Fibroblast of villous mesenchyme (primary cell): ENCODE measurements around the gene PRKCD. TPM values are rescaled to one million over a fixed set of nuclear protein-coding genes. Genes with fewer than 3 reads are reported as not detected.

Source experiments
- DNase-seq: peaks from one replicate; pipeline ENCODE4 v3.0.0-alpha.2; 2010; ENCODE audit warnings: low read depth
- H3K4me3 ChIP-seq: 2 replicates; pipeline ENCODE4 v1.5.1; 2011; ENCODE audit warnings: low read depth, mild to moderate bottlenecking, low read length
- total RNA-seq: library from RNA; depleted of rRNA; stranded (reverse); fragments of >200 nt; gene quantifications from 2 replicates; pipeline ENCODE4 v1.2.3, GENCODE V29; 2012
- TF ChIP-seq, protein P1 (sequence below): IDR thresholded peaks from 2 replicates; pipeline ENCODE4 v1.5.1; 2012; ENCODE audit warnings: low read depth, mild to moderate bottlenecking, low read length; ENCODE audit not compliant: insufficient read depth

The PRKCD gene
- 1.7 and 2.6 TPM in 2 replicates for total RNA-seq

DNA sequence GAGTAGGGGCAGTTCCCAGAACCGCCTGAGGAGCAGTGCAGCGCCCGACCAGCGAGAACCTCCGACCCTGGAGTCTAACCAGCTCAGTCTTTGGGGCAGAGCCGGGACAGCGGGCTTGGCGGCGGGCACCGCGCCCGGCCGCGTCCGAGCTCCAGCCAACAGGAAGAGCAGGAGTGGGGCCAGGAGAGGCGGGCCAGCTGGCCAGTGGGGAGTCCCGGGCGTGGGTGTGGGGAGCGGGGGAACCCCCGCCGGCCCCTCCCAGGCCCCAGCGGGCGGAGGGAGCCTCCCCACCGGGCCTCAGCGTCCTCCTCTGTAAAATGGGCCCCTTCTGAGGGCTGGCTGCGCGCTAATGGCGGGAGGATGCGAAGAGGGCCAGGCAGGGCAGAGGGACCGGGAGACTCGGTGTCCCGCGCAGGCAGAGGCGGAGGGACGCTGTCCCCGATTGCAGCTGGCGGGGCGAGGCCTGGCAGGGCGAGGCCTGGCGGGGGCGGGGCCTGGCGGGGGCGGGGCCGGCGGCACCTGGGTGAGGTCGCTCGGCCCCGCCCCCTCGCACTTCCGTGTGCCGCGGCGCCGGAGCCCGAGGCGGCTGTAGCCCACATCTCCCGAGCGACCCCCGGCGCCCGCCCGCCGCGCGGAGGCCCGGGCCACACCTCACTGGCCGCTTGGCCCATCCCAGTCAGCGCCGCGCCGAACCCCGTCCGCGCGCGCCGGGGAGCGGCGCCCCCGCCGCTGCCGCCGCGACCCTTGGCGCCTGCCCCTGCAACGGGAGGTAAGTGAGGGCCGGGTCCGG, at the start of gene PRKCD:
PRKCD (plus strand) TSS at position 550 of the 790 bp plus-strand sequence. CDS start 17,214 bp downstream, outside the sequence.
- DNase-seq, result peak; percentile 78
- TF ChIP-seq, protein P1, sequence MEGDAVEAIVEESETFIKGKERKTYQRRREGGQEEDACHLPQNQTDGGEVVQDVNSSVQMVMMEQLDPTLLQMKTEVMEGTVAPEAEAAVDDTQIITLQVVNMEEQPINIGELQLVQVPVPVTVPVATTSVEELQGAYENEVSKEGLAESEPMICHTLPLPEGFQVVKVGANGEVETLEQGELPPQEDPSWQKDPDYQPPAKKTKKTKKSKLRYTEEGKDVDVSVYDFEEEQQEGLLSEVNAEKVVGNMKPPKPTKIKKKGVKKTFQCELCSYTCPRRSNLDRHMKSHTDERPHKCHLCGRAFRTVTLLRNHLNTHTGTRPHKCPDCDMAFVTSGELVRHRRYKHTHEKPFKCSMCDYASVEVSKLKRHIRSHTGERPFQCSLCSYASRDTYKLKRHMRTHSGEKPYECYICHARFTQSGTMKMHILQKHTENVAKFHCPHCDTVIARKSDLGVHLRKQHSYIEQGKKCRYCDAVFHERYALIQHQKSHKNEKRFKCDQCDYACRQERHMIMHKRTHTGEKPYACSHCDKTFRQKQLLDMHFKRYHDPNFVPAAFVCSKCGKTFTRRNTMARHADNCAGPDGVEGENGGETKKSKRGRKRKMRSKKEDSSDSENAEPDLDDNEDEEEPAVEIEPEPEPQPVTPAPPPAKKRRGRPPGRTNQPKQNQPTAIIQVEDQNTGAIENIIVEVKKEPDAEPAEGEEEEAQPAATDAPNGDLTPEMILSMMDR, result peak; percentile 40
- H3K4me3 ChIP-seq, result peak within 1 kb of the TSS; percentile 89

DNA sequence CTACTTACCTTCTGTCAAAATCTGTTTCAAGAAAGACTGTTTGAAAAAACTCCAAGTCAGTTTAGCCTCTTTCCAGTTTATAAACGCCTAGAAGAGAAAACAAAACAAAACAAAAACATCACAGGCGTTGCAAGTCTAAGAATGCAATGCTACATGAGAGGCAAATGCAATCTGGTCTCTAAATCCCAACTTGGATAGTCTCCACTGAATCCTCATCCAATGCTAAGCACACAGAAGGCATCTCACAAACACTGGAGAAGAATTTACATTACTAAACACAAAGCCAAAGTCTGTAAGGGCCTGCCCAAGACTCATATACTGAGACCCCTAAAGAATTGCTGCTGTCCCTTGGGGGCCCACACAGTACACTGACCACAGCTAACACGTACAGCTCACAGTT, 49.2 kb upstream of the PRKCD start:
- no peak overlapping the region for H3K4me3 ChIP-seq
- no peak for DNase-seq
- TF ChIP-seq, protein P1, result no peak

DNA sequence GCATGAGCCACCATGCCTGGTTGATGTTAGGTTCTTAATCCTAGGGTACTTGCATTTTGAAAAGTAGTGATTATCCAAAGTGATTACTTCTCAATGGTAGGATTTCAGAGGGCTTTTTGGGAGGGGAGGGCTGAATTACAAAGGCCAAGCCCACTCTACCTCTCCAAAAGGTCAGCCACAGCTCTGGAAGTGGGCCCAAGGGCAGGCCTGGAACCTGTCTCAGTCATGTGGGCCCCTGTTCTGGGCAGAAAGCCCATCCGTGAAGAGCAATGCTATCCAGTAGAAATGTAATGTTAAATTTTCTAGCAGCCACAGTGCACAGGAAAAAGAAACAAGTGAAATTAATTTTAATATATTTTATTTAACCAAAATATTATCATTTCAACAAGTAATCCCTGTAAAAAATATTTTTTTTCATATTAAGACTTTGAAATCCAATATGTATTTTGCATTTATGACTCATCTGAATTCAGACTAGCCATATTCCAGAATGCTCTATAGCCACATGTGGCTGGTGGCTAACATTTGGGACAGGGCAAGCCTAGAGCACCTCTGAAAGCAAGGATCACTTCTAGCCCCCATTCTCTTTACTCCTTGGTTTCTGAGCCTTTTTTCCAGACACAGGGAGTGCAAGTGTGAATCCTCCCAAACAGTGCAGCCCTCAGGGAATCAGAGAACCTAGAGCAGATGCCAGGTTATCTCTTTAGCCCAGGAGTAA, 47.6 kb upstream of the PRKCD start:
- no peak for DNase-seq
- H3K4me3 ChIP-seq, result no peak overlapping the region
- TF ChIP-seq, protein P1, result no peak

DNA sequence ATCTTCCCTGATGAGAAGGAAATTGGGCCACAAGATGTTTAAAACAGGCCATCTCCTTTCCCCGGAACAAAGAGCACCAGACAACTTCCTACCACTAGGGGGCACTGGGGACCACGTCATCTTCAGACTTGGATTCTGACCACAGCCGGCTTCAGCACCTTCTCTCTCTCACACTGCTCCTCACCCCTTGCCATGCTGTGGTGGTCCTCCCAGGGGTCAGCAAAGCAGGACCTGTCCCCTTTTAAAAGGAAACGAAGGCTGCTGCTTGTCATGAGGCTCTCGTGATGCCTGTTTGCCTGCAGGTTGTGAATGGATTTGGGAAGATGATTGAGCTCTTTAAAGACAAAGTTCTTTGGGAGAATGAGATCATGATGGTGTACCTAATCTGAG, 47.0 kb upstream of the PRKCD start:
- peak; percentile 79 for DNase-seq
- TF ChIP-seq, protein P1, result peak; percentile 95
- H3K4me3 ChIP-seq, result no peak overlapping the region

DNA sequence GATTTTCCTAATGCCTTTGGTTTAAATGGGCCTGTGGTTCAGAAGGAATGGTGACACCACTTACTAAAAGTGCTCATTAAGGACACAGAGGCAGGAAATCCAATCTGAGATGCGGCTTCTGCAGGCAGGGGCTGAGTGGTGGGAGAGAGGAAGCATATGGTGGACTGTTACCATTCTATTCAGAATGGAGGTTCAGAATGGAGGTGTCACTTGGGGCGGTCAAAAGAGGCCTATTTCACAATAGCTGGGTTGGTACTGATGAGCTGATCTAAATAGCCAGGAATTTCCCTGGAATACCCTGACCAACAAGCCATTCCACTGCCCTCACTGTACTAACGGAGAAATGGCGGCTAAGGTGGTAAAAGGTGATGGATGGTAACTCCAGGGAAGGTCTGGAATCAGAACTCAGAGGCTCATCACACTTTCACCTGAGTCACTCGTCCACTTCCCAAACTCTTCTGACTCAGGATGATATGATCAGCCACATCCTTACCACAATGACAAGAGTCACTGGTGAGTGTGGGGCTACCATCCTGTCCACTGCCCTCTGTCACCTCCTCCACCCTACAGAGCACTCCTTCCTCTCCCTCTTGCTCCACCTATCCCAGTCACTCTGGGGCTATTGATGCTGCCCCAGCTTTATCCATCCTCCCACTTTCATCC, 46.5 kb upstream of the PRKCD start:
- no peak for DNase-seq
- TF ChIP-seq, protein P1, result no peak
- no peak overlapping the region for H3K4me3 ChIP-seq

DNA sequence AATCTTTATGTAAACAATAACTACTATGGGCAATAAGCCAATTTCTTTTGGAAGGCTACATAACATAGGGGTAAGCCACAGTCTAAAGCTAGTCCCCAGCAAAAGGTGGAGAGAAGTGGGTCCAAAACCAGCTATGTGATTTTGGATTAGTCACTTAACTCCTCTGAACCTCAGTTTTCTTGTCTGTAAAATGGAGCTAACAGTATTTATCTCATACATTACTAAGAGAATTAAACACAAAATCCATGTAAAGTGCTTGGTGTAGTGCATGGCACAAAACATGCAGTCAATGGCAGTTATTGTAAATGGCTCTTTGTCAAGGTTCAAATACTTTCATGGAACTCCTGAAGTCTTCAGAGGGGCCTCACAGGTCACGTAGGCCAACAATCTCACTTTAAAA, 44.1 kb upstream of the PRKCD start:
- TF ChIP-seq, protein P1, result no peak
- no peak overlapping the region for H3K4me3 ChIP-seq
- no peak for DNase-seq
